HFFc6 (cell line): Measurements from ENCODE around the gene PRKD1. TPM values are rescaled to one million over a fixed set of nuclear protein-coding genes. Genes with fewer than 3 reads are reported as not detected.

Experiments used
- DNase-seq: peaks from one replicate; pipeline ENCODE4 v3.0.0-alpha.2; 2018
- H3K27ac Mint-ChIP-seq: 2 replicates; pipeline ENCODE4 v1.8.0; 2020; ENCODE audit warnings: mild to moderate bottlenecking, mixed read lengths
- H3K27me3 Mint-ChIP-seq: 2 replicates; pipeline ENCODE4 v1.8.0; 2021; ENCODE audit warnings: mild to moderate bottlenecking, moderate library complexity, mixed read lengths; ENCODE audit not compliant: insufficient read depth
- H3K36me3 Mint-ChIP-seq: 2 replicates; pipeline ENCODE4 v1.8.0; 2021; ENCODE audit warnings: low read depth, mixed read lengths
- H3K4me1 Mint-ChIP-seq: 2 replicates; pipeline ENCODE4 v1.8.0; 2020; ENCODE audit warnings: low read depth, mixed read lengths
- H3K4me3 Mint-ChIP-seq: 2 replicates; pipeline ENCODE4 v1.8.0; 2020; ENCODE audit warnings: mild to moderate bottlenecking, moderate library complexity, mixed read lengths
- H3K9me3 Mint-ChIP-seq: 2 replicates; pipeline ENCODE4 v1.8.0; 2020; ENCODE audit warnings: mild to moderate bottlenecking, mixed read lengths
- CTCF ChIP-seq: fragments of 200-600 bp; sonication (generic); IDR thresholded peaks from 2 replicates; pipeline ENCODE4 v1.5.0; 2021; ENCODE audit warnings: antibody characterized with exemption, mild to moderate bottlenecking
- total RNA-seq, 6 experiments: library from RNA; stranded (reverse); fragmentation: NEBNext Ultra II Directional; extraction: Animal tissue kit (Norgen Biotek cat#: 25700); gene quantifications; 2 replicates in 1 of 6; 3 replicates in 5 of 6; pipeline ENCODE4 v1.2.3, GENCODE V29; 2021

The PRKD1 gene
- total RNA-seq, 6 experiments from 2014 or later, result 19.1 to 23.9 (median 21.7) TPM

- Mint-ChIP-seq H3K36me3 (peaks cover 5% of the 10 kb centered on the region; the same call in 1 of the 2 replicates), H3K4me1 (no peaks in the 10 kb centered on the region), H3K27me3 (no peaks in the 10 kb centered on the region; the same call in 1 of the 2 replicates), H3K27ac (no peak overlapping the region), H3K4me3 (no peak overlapping the region), H3K9me3 (no peaks in the 10 kb centered on the region)
- TF ChIP-seq CTCF, result no peak
- no peak for DNase-seq
Observed at GRCh38 chr14:29603696-29604095, 324.0 kb downstream of the PRKD1 start.

GRCh38 chr14:29601616-29602015 lies 326.0 kb downstream of the PRKD1 start:
- no peak overlapping the region for H3K27ac Mint-ChIP-seq
- no peaks in the 10 kb centered on the region for H3K36me3 Mint-ChIP-seq
- no peaks in the 10 kb centered on the region for H3K4me1 Mint-ChIP-seq
- H3K27me3 Mint-ChIP-seq, result no peaks in the 10 kb centered on the region; the same call in 1 of the 2 replicates
- no peaks in the 10 kb centered on the region for H3K9me3 Mint-ChIP-seq
- TF ChIP-seq CTCF, result no peak
- H3K4me3 Mint-ChIP-seq, result no peak overlapping the region
- DNase-seq, result no peak

GRCh38 chr14:29587761-29588470 lies 339.7 kb downstream of the PRKD1 start:
- no peaks in the 10 kb centered on the region for H3K27me3 Mint-ChIP-seq
- no peaks in the 10 kb centered on the region for H3K9me3 Mint-ChIP-seq
- peaks cover 17% of the 10 kb centered on the region for H3K4me1 Mint-ChIP-seq
- no peak overlapping the region for H3K27ac Mint-ChIP-seq
- no peak overlapping the region for H3K4me3 Mint-ChIP-seq
- TF ChIP-seq CTCF, result no peak
- DNase-seq, result no peak
- H3K36me3 Mint-ChIP-seq, result no peaks in the 10 kb centered on the region

GRCh38 chr14:29587046-29587445 lies 340.6 kb downstream of the PRKD1 start:
- Mint-ChIP-seq H3K36me3 (no peaks in the 10 kb centered on the region), H3K27me3 (no peaks in the 10 kb centered on the region), H3K27ac (no peak overlapping the region), H3K4me1 (peaks cover 17% of the 10 kb centered on the region), H3K9me3 (no peaks in the 10 kb centered on the region), H3K4me3 (no peak overlapping the region)
- DNase-seq, result no peak
- no peak for TF ChIP-seq CTCF

GRCh38 chr14:29584992-29585391 lies 342.7 kb downstream of the PRKD1 start:
- peak overlapping the region; percentile 51 for H3K27ac Mint-ChIP-seq
- H3K4me1 Mint-ChIP-seq, result peaks cover 17% of the 10 kb centered on the region
- no peaks in the 10 kb centered on the region for H3K9me3 Mint-ChIP-seq
- H3K27me3 Mint-ChIP-seq, result no peaks in the 10 kb centered on the region
- peak; percentile 82 for DNase-seq
- no peaks in the 10 kb centered on the region for H3K36me3 Mint-ChIP-seq
- H3K4me3 Mint-ChIP-seq, result peak overlapping the region; percentile 44
- no peak for TF ChIP-seq CTCF
